Activated CD8-positive, alpha-beta memory T cell treated with anti-CD3 and anti-CD28 coated beads, Interleukin-2, amount 50 U/mL, for 24 hours (primary cell): ENCODE measurements around the gene HEATR1.
"Not testable (repeated sequence)": the region's sequence is repeated elsewhere in the genome, so short reads cannot be mapped to it uniquely, and the experiment has no call there.

Source experiments
- DNase-seq: peaks from one replicate; pipeline ENCODE4 v3.0.0-alpha.2; 2020; ENCODE audit errors: extremely low read depth

HEATR1 gene

GRCh38 chr1:236602171-236602570, 2.1 kb downstream of the HEATR1 start:
- DNase-seq: no peak

- no peak for DNase-seq
These were observed 13.7 kb downstream of the HEATR1 start for GRCh38 chr1:236590553-236591150.

DNA sequence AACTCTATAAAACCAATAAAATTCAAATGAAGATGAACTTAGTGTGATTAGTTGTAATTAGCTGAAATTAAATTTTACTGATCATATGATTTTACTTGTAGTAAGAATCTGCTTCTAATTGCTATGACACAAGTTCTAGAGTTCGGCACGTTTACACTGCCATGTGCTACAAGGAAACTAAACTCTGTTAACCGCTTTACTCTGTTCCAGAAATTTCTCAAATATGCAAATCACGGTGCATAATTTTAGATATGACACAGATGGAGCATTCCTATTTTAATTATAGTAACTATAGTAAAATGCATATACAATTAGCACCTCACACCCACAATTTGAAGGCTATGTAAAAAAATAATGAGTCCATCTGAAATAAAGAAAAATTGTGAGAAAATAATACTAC, 14.8 kb downstream of the HEATR1 start:
- DNase-seq: no peak

DNA sequence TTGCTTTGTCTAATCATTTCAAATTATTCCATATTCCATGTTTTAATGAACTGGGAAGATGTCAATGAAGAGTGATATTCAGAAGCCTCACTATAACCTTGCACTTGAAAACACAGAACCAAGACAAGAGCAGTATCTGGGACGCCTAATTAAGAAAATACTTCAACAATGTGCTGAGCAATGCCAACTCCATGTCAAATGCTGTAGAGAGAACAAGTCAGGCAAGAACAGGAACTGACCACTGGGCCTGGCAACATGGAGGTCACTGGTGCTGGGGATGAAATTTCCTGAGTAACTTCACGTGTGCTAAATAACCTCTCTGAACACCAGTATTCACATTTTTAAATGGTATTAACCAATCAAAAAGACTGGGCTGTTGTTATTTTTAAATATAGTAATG, 22.8 kb downstream of the HEATR1 start:
- DNase-seq: no peak

DNA sequence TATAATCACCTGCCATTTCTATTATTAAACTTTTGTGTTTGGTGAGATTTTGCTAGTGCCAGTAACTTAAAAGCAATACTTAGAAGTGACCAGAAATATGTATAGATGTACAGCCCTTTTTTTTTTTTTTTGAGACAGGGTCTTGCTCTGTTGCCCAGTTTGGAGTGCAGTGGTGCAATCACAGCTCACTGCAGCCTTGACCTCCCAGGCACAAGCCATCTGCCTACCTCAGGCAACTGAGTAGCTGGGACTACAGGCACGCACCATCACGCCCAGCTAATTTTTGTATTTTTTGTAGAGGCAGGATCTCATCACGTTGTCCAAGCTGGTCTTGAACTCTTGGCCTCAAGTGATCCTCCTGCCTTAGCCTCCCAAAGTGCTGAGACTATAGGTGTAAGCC, 23.9 kb downstream of the HEATR1 start:
- DNase-seq: not testable (repeated sequence)

- no peak for DNase-seq
These were observed 25.7 kb downstream of the HEATR1 start for GRCh38 chr1:236578661-236579060.

DNA sequence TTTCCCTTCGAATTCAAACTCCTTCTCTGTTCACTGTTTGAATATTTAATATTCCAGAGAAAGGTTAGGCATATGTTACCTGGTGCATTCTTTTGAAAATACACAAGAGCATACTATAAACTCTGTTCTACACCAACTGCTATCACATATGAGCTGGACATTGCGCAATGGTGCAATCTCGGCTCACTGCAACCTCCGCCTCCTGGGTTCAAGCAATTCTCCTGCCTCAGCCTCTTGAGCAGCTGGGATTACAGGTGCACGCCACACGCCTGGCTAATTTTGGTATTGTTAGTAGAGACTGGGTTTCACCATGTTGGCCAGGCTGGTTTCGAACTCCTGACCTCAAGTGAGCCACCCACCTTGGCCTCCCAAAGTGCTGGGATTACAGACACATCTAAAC, 27.3 kb downstream of the HEATR1 start:
- DNase-seq: not testable (repeated sequence)

- DNase-seq: no peak
These were observed 28.3 kb downstream of the HEATR1 start for GRCh38 chr1:236576004-236576403.

DNA sequence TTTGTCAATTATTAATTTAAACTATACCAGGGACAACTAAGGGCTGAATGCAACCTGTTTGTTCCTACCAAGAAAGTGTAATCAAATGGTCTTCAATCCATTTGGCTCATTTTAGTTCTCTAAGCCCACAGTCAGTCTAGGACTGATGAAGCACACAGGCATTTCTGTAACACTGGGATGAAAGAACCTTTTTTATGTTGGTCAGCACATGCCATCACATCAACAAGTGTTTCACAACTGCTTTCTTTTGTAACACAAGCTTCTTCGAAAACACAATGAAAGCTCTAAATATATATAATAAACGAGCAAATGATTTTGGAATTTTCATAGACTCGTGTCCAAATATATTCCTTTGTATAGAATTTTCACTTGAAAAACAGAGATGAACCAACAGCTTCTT, 28.8 kb downstream of the HEATR1 start:
- DNase-seq: no peak

- DNase-seq: no peak
These were observed 35.9 kb downstream of the HEATR1 start for GRCh38 chr1:236568285-236568894.

- DNase-seq: no peak
These were observed 38.8 kb downstream of the HEATR1 start for GRCh38 chr1:236565530-236565929.

DNA sequence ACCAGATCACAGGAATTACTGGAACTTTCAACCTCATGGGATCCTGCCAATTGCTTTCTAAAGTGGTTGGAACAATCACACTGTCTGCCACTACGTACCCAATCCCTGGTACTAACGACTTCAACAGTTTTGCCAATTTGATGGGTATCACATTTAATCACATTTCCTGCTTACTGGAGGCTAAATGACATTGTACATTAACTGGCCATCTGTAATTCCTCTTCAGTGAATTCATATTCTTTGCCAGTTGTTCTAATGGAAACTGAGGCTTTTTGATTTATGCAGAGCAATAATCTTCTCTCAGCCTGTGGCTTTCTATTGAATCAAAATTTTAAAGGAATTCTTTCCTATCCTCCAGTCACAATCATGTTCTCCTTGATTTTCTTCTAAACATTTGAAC, 42.3 kb downstream of the HEATR1 start:
- DNase-seq: no peak

DNA sequence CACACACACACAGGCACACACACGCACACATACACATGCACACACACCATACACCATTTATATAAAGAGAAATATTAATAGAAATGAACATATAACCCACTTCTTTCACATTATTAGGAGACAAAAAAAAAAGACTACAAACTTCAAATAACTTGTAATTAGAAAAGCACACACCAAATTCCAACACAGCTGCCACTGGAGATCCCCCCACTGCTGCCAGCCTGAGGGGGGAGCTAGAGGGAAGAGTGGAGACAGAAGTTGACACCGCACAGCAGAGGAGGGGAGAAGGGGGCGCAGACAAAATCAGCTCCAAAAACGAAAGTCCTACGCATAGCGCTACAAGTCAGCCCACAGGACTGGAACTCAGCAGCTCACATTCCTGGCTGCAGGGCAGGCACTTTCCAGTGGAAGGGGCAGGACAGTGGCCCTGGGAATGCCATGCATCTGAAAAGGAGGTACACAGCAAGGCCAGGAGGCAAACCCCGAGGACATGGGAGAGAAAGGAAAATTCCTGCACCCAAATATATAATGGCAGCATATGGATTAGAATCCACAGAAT, 44.0 kb downstream of the HEATR1 start:
- DNase-seq: no peak

DNA sequence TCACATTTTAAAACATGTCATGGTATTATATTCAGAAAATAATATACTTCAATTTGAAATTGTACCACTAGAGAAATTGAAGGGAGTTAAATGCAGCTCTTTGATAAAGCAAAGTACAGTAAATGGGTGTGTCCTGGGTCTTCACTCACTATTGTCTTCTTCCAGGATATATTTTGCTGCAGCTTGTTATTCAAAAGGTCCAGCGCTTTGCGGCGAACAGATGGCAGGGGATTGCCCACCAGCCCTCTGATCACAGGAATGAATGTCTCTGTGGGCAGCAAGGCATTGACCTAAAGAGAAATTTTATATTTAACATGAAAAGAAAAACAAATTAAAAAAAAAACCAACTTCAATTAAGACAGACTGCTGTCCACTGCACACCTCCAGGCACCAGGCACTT, 45.5 kb downstream of the HEATR1 start:
- DNase-seq: no peak

- no peak for DNase-seq
These were observed 46.2 kb downstream of the HEATR1 start for GRCh38 chr1:236558081-236558480.

- no peak for DNase-seq
These were observed 47.7 kb downstream of the HEATR1 start for GRCh38 chr1:236556606-236557005.

GRCh38 chr1:236553370-236553769, 50.9 kb downstream of the HEATR1 start:
- no peak for DNase-seq

- DNase-seq: no peak
These were observed 51.4 kb downstream of the HEATR1 start for GRCh38 chr1:236552901-236553300.

DNA sequence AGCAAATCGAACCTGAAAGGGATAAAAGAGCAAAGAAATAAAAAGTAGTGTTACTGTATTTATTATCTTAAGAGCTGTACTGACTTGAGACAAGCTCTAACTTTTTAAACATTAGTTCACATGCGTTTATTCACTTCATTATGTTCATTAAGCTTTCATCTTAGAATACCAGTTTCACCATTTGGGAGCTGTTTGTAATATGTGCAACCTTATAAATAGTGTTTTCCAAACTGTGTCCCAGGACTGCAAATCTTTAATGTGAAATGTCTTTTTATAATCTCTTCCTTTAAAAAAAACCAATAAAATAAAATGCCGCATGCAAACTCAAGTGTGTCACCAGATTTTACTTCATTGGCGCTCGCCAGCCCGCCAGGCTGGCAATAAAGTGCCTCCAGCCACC, 52.2 kb downstream of the HEATR1 start:
- DNase-seq: no peak

- no peak for DNase-seq
These were observed 53.1 kb downstream of the HEATR1 start for GRCh38 chr1:236550961-236551851.

DNA sequence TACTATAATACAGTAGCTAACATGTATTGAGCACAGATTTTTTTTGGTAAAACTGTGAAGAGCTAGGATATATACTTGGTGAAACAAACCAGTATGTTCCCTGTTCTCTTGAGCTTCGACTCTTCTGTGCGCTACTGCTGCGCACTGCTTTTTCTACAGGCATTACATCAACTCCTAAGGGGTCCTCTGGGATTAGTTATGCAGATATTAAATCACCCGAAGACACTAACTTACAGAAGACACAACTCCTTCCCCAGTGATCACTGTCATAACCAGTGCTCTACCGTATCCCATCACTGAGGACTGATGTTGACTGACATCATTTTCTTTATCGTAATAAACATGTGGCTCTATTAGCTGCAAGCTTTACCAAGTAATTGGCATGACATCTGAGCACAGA, 55.9 kb downstream of the HEATR1 start:
- no peak for DNase-seq

DNA sequence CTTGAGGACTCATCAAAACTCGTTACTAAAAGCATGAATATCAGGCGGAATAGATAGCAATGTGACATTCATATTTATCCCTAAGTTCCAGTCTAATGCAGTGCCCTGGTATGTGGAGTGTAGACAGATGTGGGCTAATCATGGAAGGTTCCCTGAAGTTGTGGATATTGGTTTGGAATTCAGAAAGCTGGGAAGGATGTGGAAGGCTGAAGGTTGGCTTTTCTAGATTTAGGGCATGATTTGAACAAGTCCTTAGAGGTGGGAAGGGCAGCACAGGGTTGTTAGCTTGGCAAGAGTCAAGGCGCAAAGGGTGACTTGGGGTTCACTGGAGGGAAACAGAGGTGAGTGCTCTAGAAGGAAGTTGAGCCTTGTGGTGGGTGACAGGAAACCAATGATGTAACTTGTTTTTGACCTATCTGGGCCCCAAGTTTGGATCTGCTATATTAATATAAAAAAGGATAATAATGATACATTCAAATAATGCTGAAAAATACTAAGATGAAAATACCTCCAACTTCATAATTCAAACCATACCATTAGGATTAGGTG, 58.6 kb downstream of the HEATR1 start:
- DNase-seq: no peak
